ENCODE data around the gene FRMD4A.
"Not testable (repeated sequence)": the region's sequence is repeated elsewhere in the genome, so short reads cannot be mapped to it uniquely, and the experiment has no call there.

FRMD4A gene

GRCh38 chr10:14219411-14219810 lies 111.3 kb downstream of the FRMD4A start:
- no peak overlapping the region for H2BK5ac ChIP-seq (ENCODE audit: low read length)
- peaks cover 0 to 7% (median 0%) of the 10 kb centered on the region in 3 experiments for H3K27me3 ChIP-seq (ENCODE audit: control insufficient read depth in 3 of 3, insufficient read depth in 3 of 3, low read depth in 1 of 3, low read length in 3 of 3)
- no peaks in the 10 kb centered on the region for H3K36me3 ChIP-seq (replicated peaks in 1 of 2; ENCODE audit: control insufficient read depth in 2 of 2, insufficient read depth in 2 of 2, low read length in 2 of 2)
- no peak overlapping the region for H3K4me2 ChIP-seq (ENCODE audit: insufficient read depth, low read length, poor library complexity, severe bottlenecking)
- no peak overlapping the region for H3K23ac ChIP-seq (ENCODE audit: low read depth, low read length, poor library complexity)
- H3K4me1 ChIP-seq (ENCODE audit: control insufficient read depth in 2 of 2, insufficient read depth in 1 of 2, low read depth in 1 of 2, low read length in 2 of 2) = peaks cover 0 to 2% of the 10 kb centered on the region in 2 donors
- H3K79me1 ChIP-seq (ENCODE audit: low read depth, low read length) = no peaks in the 10 kb centered on the region
- H2BK15ac ChIP-seq (ENCODE audit: low read length) = no peak overlapping the region
- no peak overlapping the region for H3K9ac ChIP-seq (ENCODE audit: low read depth, low read length, poor library complexity)
- no peak overlapping the region for H3K4me3 ChIP-seq (ENCODE audit: low read length in 2 of 2)
- no peak for DNase-seq (ENCODE audit: low spot score)
- H2BK12ac ChIP-seq (ENCODE audit: low read length) = no peak overlapping the region
- no peak overlapping the region for H2BK120ac ChIP-seq (ENCODE audit: low read depth, low read length)
- H2AFZ ChIP-seq (ENCODE audit: low read length) = no peak overlapping the region
- no peak overlapping the region for H3K14ac ChIP-seq (ENCODE audit: low read length)
- no peak overlapping the region for H3K18ac ChIP-seq (ENCODE audit: low read length)
- no peak overlapping the region for H4K91ac ChIP-seq (ENCODE audit: low read depth, low read length, poor library complexity)
- no peaks in the 10 kb centered on the region for H3K9me3 ChIP-seq (replicated peaks in 1 of 2; ENCODE audit: control insufficient read depth in 2 of 2, insufficient read depth in 1 of 2, low read depth in 1 of 2, low read length in 2 of 2)
- H3K27ac ChIP-seq (replicated peaks; ENCODE audit: low read length) = no peak overlapping the region
- no peak overlapping the region for H3K4ac ChIP-seq (ENCODE audit: low read length)
- WGBS, 2 donors (ENCODE audit: extremely low coverage in 2 of 2, insufficient read length in 2 of 2, insufficient replicate concordance in 1 of 2) = no CpG with 5 or more reads among the region's 5 CpGs
- no peak overlapping the region for H2AK5ac ChIP-seq (ENCODE audit: low read depth, low read length)
- H4K8ac ChIP-seq (ENCODE audit: low read depth, low read length) = no peak overlapping the region

DNA sequence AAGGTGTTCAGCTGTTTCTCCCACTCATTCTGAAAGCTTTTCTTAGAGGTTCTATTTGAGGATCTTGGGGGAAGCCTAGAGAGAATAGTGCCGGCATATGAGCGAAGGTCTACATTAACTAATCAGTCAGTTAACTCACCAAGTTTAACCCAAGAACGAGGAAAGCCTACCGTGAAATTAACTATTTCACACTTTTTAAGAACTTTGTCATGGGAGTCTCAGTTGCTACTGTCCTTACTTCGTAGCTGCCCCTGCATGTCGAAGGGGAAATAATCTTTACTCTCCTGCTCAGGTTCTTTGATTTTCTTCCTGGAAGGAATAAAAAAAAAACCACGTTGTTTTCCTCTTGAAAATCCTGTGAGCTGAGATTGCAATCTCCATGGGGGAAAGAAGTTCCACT lies 115.1 kb downstream of the FRMD4A start:
- H3K23ac ChIP-seq (ENCODE audit: low read depth, low read length, poor library complexity) = no peak overlapping the region
- no peak overlapping the region for H2BK120ac ChIP-seq (ENCODE audit: low read depth, low read length)
- no CpG with 5 or more reads among the region's 7 CpGs for WGBS, 2 donors (ENCODE audit: extremely low coverage in 2 of 2, insufficient read length in 2 of 2, insufficient replicate concordance in 1 of 2)
- no peak overlapping the region for H4K8ac ChIP-seq (ENCODE audit: low read depth, low read length)
- H2BK5ac ChIP-seq (ENCODE audit: low read length) = no peak overlapping the region
- no peak overlapping the region for H2AFZ ChIP-seq (ENCODE audit: low read length)
- no peak overlapping the region for H3K14ac ChIP-seq (ENCODE audit: low read length)
- no peak overlapping the region for H3K9ac ChIP-seq (ENCODE audit: low read depth, low read length, poor library complexity)
- H2BK12ac ChIP-seq (ENCODE audit: low read length) = no peak overlapping the region
- no peak overlapping the region for H3K27ac ChIP-seq (replicated peaks; ENCODE audit: low read length)
- H3K27me3 ChIP-seq (ENCODE audit: control insufficient read depth in 3 of 3, insufficient read depth in 3 of 3, low read depth in 1 of 3, low read length in 3 of 3) = peaks cover 0 to 6% (median 0%) of the 10 kb centered on the region in 3 experiments
- H4K91ac ChIP-seq (ENCODE audit: low read depth, low read length, poor library complexity) = no peak overlapping the region
- H3K9me3 ChIP-seq (replicated peaks in 1 of 2; ENCODE audit: control insufficient read depth in 2 of 2, insufficient read depth in 1 of 2, low read depth in 1 of 2, low read length in 2 of 2) = no peaks in the 10 kb centered on the region
- H3K4me1 ChIP-seq (ENCODE audit: control insufficient read depth in 2 of 2, insufficient read depth in 1 of 2, low read depth in 1 of 2, low read length in 2 of 2) = peaks cover 0 to 7% of the 10 kb centered on the region in 2 donors
- H3K4me3 ChIP-seq (ENCODE audit: low read length in 2 of 2) = no peak overlapping the region
- H2BK15ac ChIP-seq (ENCODE audit: low read length) = no peak overlapping the region
- no peak overlapping the region for H3K4me2 ChIP-seq (ENCODE audit: insufficient read depth, low read length, poor library complexity, severe bottlenecking)
- no peak overlapping the region for H2AK5ac ChIP-seq (ENCODE audit: low read depth, low read length)
- H3K79me1 ChIP-seq (ENCODE audit: low read depth, low read length) = no peaks in the 10 kb centered on the region
- H3K36me3 ChIP-seq (replicated peaks in 1 of 2; ENCODE audit: control insufficient read depth in 2 of 2, insufficient read depth in 2 of 2, low read length in 2 of 2) = no peaks in the 10 kb centered on the region
- no peak overlapping the region for H3K4ac ChIP-seq (ENCODE audit: low read length)
- DNase-seq (ENCODE audit: low spot score) = no peak
- H3K18ac ChIP-seq (ENCODE audit: low read length) = no peak overlapping the region

DNA sequence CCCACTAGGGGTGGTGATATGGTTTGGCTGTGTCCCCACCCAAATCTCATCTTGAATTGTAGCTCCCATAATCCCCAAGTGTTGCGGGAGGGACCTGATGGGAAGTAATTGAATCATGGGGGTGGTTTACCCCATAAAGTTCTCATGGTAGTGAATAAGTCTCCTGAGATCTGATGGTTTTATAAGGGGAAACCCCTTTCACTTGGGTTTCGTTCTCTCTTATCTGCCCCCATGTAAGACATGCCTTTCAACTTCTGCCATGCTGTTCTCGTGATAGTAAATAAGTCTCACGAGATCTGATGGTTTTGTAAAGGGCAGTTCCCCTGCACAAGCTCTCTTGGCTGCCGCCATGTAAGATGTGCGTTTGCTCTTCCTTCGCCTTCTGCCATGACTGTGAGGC lies 117.0 kb downstream of the FRMD4A start:
- H3K27ac ChIP-seq (replicated peaks; ENCODE audit: low read length); H3K14ac ChIP-seq (ENCODE audit: low read length); H3K4me3 ChIP-seq (ENCODE audit: low read length in 2 of 2); H2AK5ac ChIP-seq (ENCODE audit: low read depth, low read length); H3K4me2 ChIP-seq (ENCODE audit: insufficient read depth, low read length, poor library complexity, severe bottlenecking); H2BK120ac ChIP-seq (ENCODE audit: low read depth, low read length); H3K4me1 ChIP-seq (ENCODE audit: control insufficient read depth in 2 of 2, insufficient read depth in 1 of 2, low read depth in 1 of 2, low read length in 2 of 2); H2BK5ac ChIP-seq (ENCODE audit: low read length); H2AFZ ChIP-seq (ENCODE audit: low read length); DNase-seq (ENCODE audit: low spot score); H3K9ac ChIP-seq (ENCODE audit: low read depth, low read length, poor library complexity); H3K36me3 ChIP-seq (replicated peaks in 1 of 2; ENCODE audit: control insufficient read depth in 2 of 2, insufficient read depth in 2 of 2, low read length in 2 of 2); H3K18ac ChIP-seq (ENCODE audit: low read length); H3K9me3 ChIP-seq (replicated peaks in 1 of 2; ENCODE audit: control insufficient read depth in 2 of 2, insufficient read depth in 1 of 2, low read depth in 1 of 2, low read length in 2 of 2); H2BK12ac ChIP-seq (ENCODE audit: low read length); H3K23ac ChIP-seq (ENCODE audit: low read depth, low read length, poor library complexity); H3K79me1 ChIP-seq (ENCODE audit: low read depth, low read length); H4K8ac ChIP-seq (ENCODE audit: low read depth, low read length); H3K4ac ChIP-seq (ENCODE audit: low read length); H2BK15ac ChIP-seq (ENCODE audit: low read length); H4K91ac ChIP-seq (ENCODE audit: low read depth, low read length, poor library complexity): not testable (repeated sequence)
- H3K27me3 ChIP-seq (ENCODE audit: control insufficient read depth in 3 of 3, insufficient read depth in 3 of 3, low read depth in 1 of 3, low read length in 3 of 3) = peaks cover 0 to 11% (median 0%) of the 10 kb centered on the region in 3 experiments
- WGBS, 2 donors (ENCODE audit: extremely low coverage in 2 of 2, insufficient read length in 2 of 2, insufficient replicate concordance in 1 of 2) = no CpG with 5 or more reads among the region's 7 CpGs

DNA sequence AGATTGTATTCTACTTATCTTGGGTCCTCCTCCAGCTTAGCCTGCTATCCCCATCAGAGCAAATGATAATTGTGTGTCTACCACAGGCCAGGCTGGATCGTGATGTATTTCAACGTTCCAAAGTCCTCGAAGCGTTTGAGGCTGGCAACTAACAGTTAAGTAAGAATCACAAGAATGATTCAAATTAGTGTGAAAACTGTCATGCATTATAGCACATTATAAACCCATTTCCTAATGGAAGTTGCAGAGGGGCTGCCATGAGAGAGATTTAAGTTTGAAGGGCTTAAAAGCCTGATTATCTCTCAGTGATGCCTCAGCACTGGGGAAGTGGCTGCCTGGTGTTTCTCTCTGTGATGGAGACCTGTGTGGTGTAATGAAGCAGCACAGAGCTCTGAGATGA lies 119.1 kb downstream of the FRMD4A start:
- no peak for DNase-seq (ENCODE audit: low spot score)
- H2AFZ ChIP-seq (ENCODE audit: low read length) = no peak overlapping the region
- H3K4me1 ChIP-seq (ENCODE audit: control insufficient read depth in 2 of 2, insufficient read depth in 1 of 2, low read depth in 1 of 2, low read length in 2 of 2) = peaks cover 0 to 7% of the 10 kb centered on the region in 2 donors
- no peak overlapping the region for H4K91ac ChIP-seq (ENCODE audit: low read depth, low read length, poor library complexity)
- H3K9ac ChIP-seq (ENCODE audit: low read depth, low read length, poor library complexity) = no peak overlapping the region
- H2BK15ac ChIP-seq (ENCODE audit: low read length) = no peak overlapping the region
- peaks cover 0 to 11% (median 0%) of the 10 kb centered on the region in 3 experiments for H3K27me3 ChIP-seq (ENCODE audit: control insufficient read depth in 3 of 3, insufficient read depth in 3 of 3, low read depth in 1 of 3, low read length in 3 of 3)
- no peak overlapping the region for H2BK5ac ChIP-seq (ENCODE audit: low read length)
- H3K4ac ChIP-seq (ENCODE audit: low read length) = no peak overlapping the region
- no peak overlapping the region for H3K4me3 ChIP-seq (ENCODE audit: low read length in 2 of 2)
- no peak overlapping the region for H2AK5ac ChIP-seq (ENCODE audit: low read depth, low read length)
- H2BK120ac ChIP-seq (ENCODE audit: low read depth, low read length) = no peak overlapping the region
- H3K36me3 ChIP-seq (replicated peaks in 1 of 2; ENCODE audit: control insufficient read depth in 2 of 2, insufficient read depth in 2 of 2, low read length in 2 of 2) = no peaks in the 10 kb centered on the region
- no peaks in the 10 kb centered on the region for H3K79me1 ChIP-seq (ENCODE audit: low read depth, low read length)
- no CpG with 5 or more reads among the region's 4 CpGs for WGBS, 2 donors (ENCODE audit: extremely low coverage in 2 of 2, insufficient read length in 2 of 2, insufficient replicate concordance in 1 of 2)
- no peaks in the 10 kb centered on the region for H3K9me3 ChIP-seq (replicated peaks in 1 of 2; ENCODE audit: control insufficient read depth in 2 of 2, insufficient read depth in 1 of 2, low read depth in 1 of 2, low read length in 2 of 2)
- no peak overlapping the region for H3K14ac ChIP-seq (ENCODE audit: low read length)
- H3K27ac ChIP-seq (replicated peaks; ENCODE audit: low read length) = no peak overlapping the region
- H2BK12ac ChIP-seq (ENCODE audit: low read length) = no peak overlapping the region
- H4K8ac ChIP-seq (ENCODE audit: low read depth, low read length) = no peak overlapping the region
- H3K23ac ChIP-seq (ENCODE audit: low read depth, low read length, poor library complexity) = no peak overlapping the region
- no peak overlapping the region for H3K18ac ChIP-seq (ENCODE audit: low read length)
- H3K4me2 ChIP-seq (ENCODE audit: insufficient read depth, low read length, poor library complexity, severe bottlenecking) = no peak overlapping the region

All from neuronal stem cell (in vitro differentiated cells).